Tibial nerve (tissue), 4 donors: ENCODE results near the gene CAMK2D.

Experiments
- CTCF ChIP-seq, 5 experiments: fragments of 200-600 bp in 3 of 5; fragments of 450-650 bp in 2 of 5; sonication (generic) in 3 of 5; IDR thresholded peaks; one replicate each; pipeline ENCODE4 v1.5.1; 2016 to 2019; ENCODE audit warnings: antibody characterized with exemption in 5 of 5, mild to moderate bottlenecking in 3 of 5, moderate library complexity in 2 of 5
- EP300 ChIP-seq, 2 donors: sonication (generic); formaldehyde crosslinking; IDR thresholded peaks; one replicate each; pipeline ENCODE4 v1.6.1; 2017; ENCODE audit warnings: antibody characterized with exemption in 2 of 2, mild to moderate bottlenecking in 1 of 2
- POLR2A ChIP-seq, 2 donors: fragments of 450-650 bp; IDR thresholded peaks; one replicate each; pipeline ENCODE4 v1.6.1; 2017; ENCODE audit warnings: antibody characterized with exemption in 2 of 2, mild to moderate bottlenecking in 2 of 2, moderate library complexity in 2 of 2

GRCh38 chr4:113482325-113482724 is 279.2 kb downstream of the CAMK2D start:
- TF ChIP-seq CTCF (IDR thresholded peaks at IDR 0.05) = no peak
- no peak for TF ChIP-seq POLR2A (IDR thresholded peaks at IDR 0.05)
- TF ChIP-seq EP300 (IDR thresholded peaks at IDR 0.05) = no peak
